ENCODE measurements around the gene FLNB. TPM values are rescaled to one million over a fixed set of nuclear protein-coding genes. Genes with fewer than 3 reads are reported as not detected.
A peak's percentile ranks its signal among the peaks of the same experiment; 100 is the strongest.
"Not testable (repeated sequence)": the region's sequence is repeated elsewhere in the genome, so short reads cannot be mapped to it uniquely, and the experiment has no call there.

FLNB gene
- total RNA-seq, 1 experiment from 2014 or later = 20.7 TPM

GRCh38 chr3:57974796-57975388, 33.3 kb upstream of the FLNB start:
- in situ Hi-C loops (cut with HindIII; ENCODE audit: low pct_unique_long_range_greater_than_20kb, low sequenced_read_pairs) = no loop called here
- peak; percentile 73 for DNase-seq (ENCODE audit: low read depth, low spot score)

- in situ Hi-C loops (cut with HindIII; ENCODE audit: low pct_unique_long_range_greater_than_20kb, low sequenced_read_pairs) = no loop called here
Observed at GRCh38 chr3:57977818-57978235, 30.4 kb upstream of the FLNB start.

GRCh38 chr3:57978316-57978715, 29.9 kb upstream of the FLNB start:
- DNase-seq (ENCODE audit: low read depth, low spot score) = no peak
- in situ Hi-C loops (cut with HindIII; ENCODE audit: low pct_unique_long_range_greater_than_20kb, low sequenced_read_pairs) = no loop called here

More at GRCh38 chr3:57977818-57978235, 30.4 kb upstream of the FLNB start:
- DNase-seq (ENCODE audit: low read depth, low spot score) = no peak

GRCh38 chr3:57980416-57980815, 27.8 kb upstream of the FLNB start:
- no peak for DNase-seq (ENCODE audit: low read depth, low spot score)
- in situ Hi-C loops (cut with HindIII; ENCODE audit: low pct_unique_long_range_greater_than_20kb, low sequenced_read_pairs) = no loop called here

- no peak for DNase-seq (ENCODE audit: low read depth, low spot score)
- in situ Hi-C loops (cut with HindIII; ENCODE audit: low pct_unique_long_range_greater_than_20kb, low sequenced_read_pairs) = no loop called here
Observed at GRCh38 chr3:57981483-57982087, 26.6 kb upstream of the FLNB start.

- in situ Hi-C loops (cut with HindIII; ENCODE audit: low pct_unique_long_range_greater_than_20kb, low sequenced_read_pairs) = no loop called here
Observed at GRCh38 chr3:57982561-57983243, 25.5 kb upstream of the FLNB start.

GRCh38 chr3:57983734-57984518, 24.3 kb upstream of the FLNB start:
- DNase-seq (ENCODE audit: low read depth, low spot score) = peak; percentile 41
- in situ Hi-C loops (cut with HindIII; ENCODE audit: low pct_unique_long_range_greater_than_20kb, low sequenced_read_pairs) = no loop called here

More at GRCh38 chr3:57982561-57983243, 25.5 kb upstream of the FLNB start:
- DNase-seq (ENCODE audit: low read depth, low spot score) = no peak

GRCh38 chr3:57985176-57985983, 22.8 kb upstream of the FLNB start:
- no peak for DNase-seq (ENCODE audit: low read depth, low spot score)
- in situ Hi-C loops (cut with HindIII; ENCODE audit: low pct_unique_long_range_greater_than_20kb, low sequenced_read_pairs) = no loop called here

GRCh38 chr3:57985984-57986246, 22.3 kb upstream of the FLNB start:
- DNase-seq (ENCODE audit: low read depth, low spot score) = no peak
- in situ Hi-C loops (cut with HindIII; ENCODE audit: low pct_unique_long_range_greater_than_20kb, low sequenced_read_pairs) = no loop called here

GRCh38 chr3:57986261-57986660, 22.0 kb upstream of the FLNB start:
- in situ Hi-C loops (cut with HindIII; ENCODE audit: low pct_unique_long_range_greater_than_20kb, low sequenced_read_pairs) = no loop called here
- DNase-seq (ENCODE audit: low read depth, low spot score) = no peak

GRCh38 chr3:57989198-57989597, 19.0 kb upstream of the FLNB start:
- in situ Hi-C loops (cut with HindIII; ENCODE audit: low pct_unique_long_range_greater_than_20kb, low sequenced_read_pairs); DNase-seq (ENCODE audit: low read depth, low spot score): not testable (repeated sequence)

- in situ Hi-C loops (cut with HindIII; ENCODE audit: low pct_unique_long_range_greater_than_20kb, low sequenced_read_pairs) = no loop called here
- no peak for DNase-seq (ENCODE audit: low read depth, low spot score)
Observed at GRCh38 chr3:57989646-57990045, 18.6 kb upstream of the FLNB start.

- in situ Hi-C loops (cut with HindIII; ENCODE audit: low pct_unique_long_range_greater_than_20kb, low sequenced_read_pairs) = no loop called here
- no peak for DNase-seq (ENCODE audit: low read depth, low spot score)
Observed at GRCh38 chr3:57992452-57993213, 15.6 kb upstream of the FLNB start.

- peak; percentile 62 for DNase-seq (ENCODE audit: low read depth, low spot score)
- in situ Hi-C loops (cut with HindIII; ENCODE audit: low pct_unique_long_range_greater_than_20kb, low sequenced_read_pairs) = no loop called here
Observed at GRCh38 chr3:57998366-57999283, 9.6 kb upstream of the FLNB start.

GRCh38 chr3:57999417-58000115, 8.7 kb upstream of the FLNB start:
- in situ Hi-C loops (cut with HindIII; ENCODE audit: low pct_unique_long_range_greater_than_20kb, low sequenced_read_pairs) = no loop called here
- no peak for DNase-seq (ENCODE audit: low read depth, low spot score)
